ENCODE measurements around the gene DMAC2L.

Gene DMAC2L

GRCh38 chr14:50319293-50319692 is 7.2 kb downstream of the DMAC2L start:
- intact Hi-C loops (cut with DNase I), result loop anchor here (2.0 to 10.0 kb wide), 2 partner anchors 76 to 214 kb away; partner anchors contain the start of genes CDKL1 and MAP4K5
- no peak for DNase-seq

GRCh38 chr14:50319721-50320120 is 7.6 kb downstream of the DMAC2L start:
- DNase-seq, result no peak
- intact Hi-C loops (cut with DNase I), result loop anchor here (2.0 to 10.0 kb wide), 3 partner anchors 75 to 455 kb away; partner anchors contain the start of genes CDKL1 and MAP4K5

- intact Hi-C loops (cut with DNase I), result loop anchor here (10.0 kb wide), 1 partner anchor 455 kb away; no protein-coding TSS in a partner anchor
- DNase-seq, result peak in 9 of 42 donors; percentile 11 to 53 (median 40)
These were observed 8.2 kb downstream of the DMAC2L start for GRCh38 chr14:50320283-50320682.

GRCh38 chr14:50321009-50321660 is 9.0 kb downstream of the DMAC2L start:
- peak in 40 of 42 donors; percentile 42 to 91 (median 79) for DNase-seq
- intact Hi-C loops (cut with DNase I), result loop anchor here (10.0 kb wide), 1 partner anchor 454 kb away; no protein-coding TSS in a partner anchor

- intact Hi-C loops (cut with DNase I), result no loop called here
- no peak for DNase-seq
These were observed 19.5 kb downstream of the DMAC2L start for GRCh38 chr14:50331596-50331995.

GRCh38 chr14:50333014-50333509 is 20.9 kb downstream of the DMAC2L start:
- no peak for DNase-seq
- intact Hi-C loops (cut with DNase I), result no loop called here

- intact Hi-C loops (cut with DNase I), result no loop called here
These were observed 22.1 kb downstream of the DMAC2L start for GRCh38 chr14:50334211-50334610.

GRCh38 chr14:50335389-50335788 is 23.3 kb downstream of the DMAC2L start:
- peak; percentile 40 to 87 (median 71) for DNase-seq
- intact Hi-C loops (cut with DNase I), result no loop called here

More at GRCh38 chr14:50334211-50334610, 22.1 kb downstream of the DMAC2L start:
- no peak for DNase-seq

GRCh38 chr14:50335989-50336824 is 24.1 kb downstream of the DMAC2L start:
- intact Hi-C loops (cut with DNase I), result no loop called here
- DNase-seq, result peak in 38 of 42 donors; percentile 31 to 81 (median 58)

GRCh38 chr14:50338587-50338986 is 26.5 kb downstream of the DMAC2L start:
- no peak for DNase-seq
- intact Hi-C loops (cut with DNase I), result no loop called here

- intact Hi-C loops (cut with DNase I), result no loop called here
- DNase-seq, result no peak
These were observed 27.2 kb downstream of the DMAC2L start for GRCh38 chr14:50339178-50339804.

- intact Hi-C loops (cut with DNase I), result loop anchor here (5.0 to 10.0 kb wide), 2 partner anchors 55 to 192 kb away; partner anchors contain the start of genes CDKL1 and MAP4K5
- DNase-seq, result no peak
These were observed 27.9 kb downstream of the DMAC2L start for GRCh38 chr14:50340045-50340444.

- DNase-seq, result no peak
- intact Hi-C loops (cut with DNase I), result loop anchor here (5.0 to 10.0 kb wide), 2 partner anchors 54 to 191 kb away; partner anchors contain the start of genes CDKL1 and MAP4K5
These were observed 28.8 kb downstream of the DMAC2L start for GRCh38 chr14:50340963-50341362.

GRCh38 chr14:50342221-50343078 is 30.3 kb downstream of the DMAC2L start:
- intact Hi-C loops (cut with DNase I), result loop anchor here (5.0 to 10.0 kb wide), 2 partner anchors 52 to 190 kb away; partner anchors contain the start of genes CDKL1 and MAP4K5
- peak; percentile 50 to 91 (median 80) for DNase-seq

- DNase-seq, result no peak
- intact Hi-C loops (cut with DNase I), result loop anchor here (5.0 to 10.0 kb wide), 2 partner anchors 51 to 189 kb away; partner anchors contain the start of genes CDKL1 and MAP4K5
These were observed 31.3 kb downstream of the DMAC2L start for GRCh38 chr14:50343434-50343833.

GRCh38 chr14:50344116-50344775 is 32.1 kb downstream of the DMAC2L start:
- intact Hi-C loops (cut with DNase I), result loop anchor here (5.0 to 10.0 kb wide), 2 partner anchors 51 to 188 kb away; partner anchors contain the start of genes CDKL1 and MAP4K5
- no peak for DNase-seq

GRCh38 chr14:50344876-50345563 is 32.9 kb downstream of the DMAC2L start:
- intact Hi-C loops (cut with DNase I), result loop anchor here (5.0 to 10.0 kb wide), 2 partner anchors 50 to 187 kb away; partner anchors contain the start of genes CDKL1 and MAP4K5
- no peak for DNase-seq
